GM19193 (cell line): ENCODE data around the gene IL25.

Source experiments
- POLR2A ChIP-seq: IDR thresholded peaks from 4 replicates; pipeline ENCODE4 v1.6.1; 2011; ENCODE audit not compliant: insufficient read depth, insufficient read length; ENCODE audit errors: extremely low read depth

Gene IL25

GRCh38 chr14:23392613-23393012, 20.0 kb downstream of the IL25 start:
- no peak for TF ChIP-seq POLR2A

DNA sequence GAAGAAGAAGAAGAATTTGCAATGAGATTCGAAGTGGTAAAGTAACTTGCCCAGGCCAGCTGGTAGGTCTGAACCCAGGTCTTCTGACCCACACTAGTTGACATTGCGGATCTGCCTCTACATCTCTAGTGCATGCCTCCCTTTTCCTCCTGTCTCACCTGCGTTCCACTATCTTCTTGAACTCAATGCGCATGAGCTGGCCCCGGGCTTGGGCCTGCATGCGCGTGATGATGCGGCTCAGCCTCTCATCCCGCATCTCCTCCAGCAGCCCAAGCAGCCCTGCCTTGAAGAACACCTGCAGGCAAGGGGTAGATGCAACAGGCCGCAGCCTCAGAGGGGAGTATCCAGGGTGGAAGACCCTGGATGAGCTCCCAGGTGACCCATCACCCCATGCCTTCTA, 23.5 kb downstream of the IL25 start:
- TF ChIP-seq POLR2A = no peak

- no peak for TF ChIP-seq POLR2A
Observed at GRCh38 chr14:23396781-23397407, 24.3 kb downstream of the IL25 start.

DNA sequence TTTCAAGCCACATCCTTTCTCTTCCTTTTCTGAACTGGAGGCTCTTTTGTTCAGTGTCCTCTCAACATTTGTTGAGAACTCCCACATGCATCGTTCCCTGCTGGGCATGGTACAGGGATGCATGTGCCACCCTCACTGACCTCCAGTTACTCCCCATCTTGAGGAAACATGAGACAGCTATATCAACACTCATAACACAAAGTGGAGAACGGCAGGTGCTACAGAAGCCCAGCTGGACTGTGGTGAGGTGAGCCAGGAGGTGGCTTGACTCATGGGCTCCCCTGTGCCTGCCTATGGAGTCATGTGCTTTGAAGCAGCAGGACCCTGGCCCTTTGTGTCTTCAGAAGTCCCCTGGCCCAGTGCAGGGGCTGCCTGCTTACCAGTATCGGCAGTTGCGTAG, 25.7 kb downstream of the IL25 start:
- no peak for TF ChIP-seq POLR2A

DNA sequence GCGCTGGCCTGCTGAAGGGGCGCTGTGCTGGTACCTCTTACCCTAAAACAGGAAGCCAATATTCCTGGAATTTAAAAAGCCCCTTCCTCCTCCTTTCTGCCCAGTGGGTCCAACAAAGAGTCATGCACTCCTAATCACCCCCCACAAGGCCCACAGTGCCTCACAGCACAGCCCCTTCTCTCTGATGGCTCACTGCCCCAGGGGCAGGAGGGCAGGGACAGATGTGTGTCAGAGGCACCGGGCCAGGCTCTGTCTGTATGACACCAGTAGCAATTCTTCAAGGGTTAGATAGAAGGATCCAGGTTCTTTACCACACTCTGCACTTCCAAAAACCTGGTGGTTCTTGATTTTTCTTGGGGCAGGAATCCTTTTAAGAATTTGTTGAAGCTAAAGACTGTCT, 26.5 kb downstream of the IL25 start:
- TF ChIP-seq POLR2A = no peak

DNA sequence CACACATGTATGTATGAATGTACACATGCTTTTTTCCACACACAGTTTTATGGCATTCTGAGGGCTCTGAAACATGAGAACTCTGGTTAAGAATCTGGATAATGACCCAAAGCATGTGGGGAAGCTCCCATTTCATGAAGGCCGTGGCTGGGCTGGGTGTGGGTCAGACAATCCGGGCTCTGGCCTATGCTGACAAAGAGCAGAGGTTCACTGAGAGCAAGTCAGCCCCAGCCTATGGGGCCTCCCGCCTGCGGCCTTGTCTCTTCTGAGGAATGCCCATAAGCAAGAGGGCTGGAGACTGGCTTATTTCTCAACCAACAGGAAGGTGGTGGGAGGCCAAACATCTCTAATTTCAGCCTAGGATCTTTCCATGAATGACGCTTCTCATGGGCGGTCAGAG, 27.0 kb downstream of the IL25 start:
- no peak for TF ChIP-seq POLR2A

DNA sequence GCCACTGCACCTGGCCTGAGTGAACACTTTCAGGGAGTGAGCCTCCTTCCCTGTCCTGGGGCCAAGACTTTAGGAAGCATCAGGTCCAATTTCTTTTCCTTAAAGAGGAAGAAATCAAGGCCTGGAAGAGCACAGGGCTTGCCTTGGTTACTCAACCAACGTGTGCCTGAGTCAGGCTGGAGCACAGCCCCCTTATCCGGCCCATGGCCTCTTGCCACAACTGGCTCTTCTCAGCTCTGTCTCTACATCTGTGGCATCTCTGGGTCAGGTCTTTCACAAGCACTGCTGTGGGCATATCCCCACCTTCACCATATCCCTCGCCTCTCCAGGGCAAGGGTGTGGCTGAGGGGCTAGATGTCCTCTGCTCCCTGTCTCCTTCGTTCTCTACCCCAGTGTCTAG, 28.7 kb downstream of the IL25 start:
- no peak for TF ChIP-seq POLR2A

GRCh38 chr14:23402296-23403138, 29.9 kb downstream of the IL25 start:
- TF ChIP-seq POLR2A = no peak

GRCh38 chr14:23403139-23403438, 30.5 kb downstream of the IL25 start:
- TF ChIP-seq POLR2A = no peak

- TF ChIP-seq POLR2A = no peak
Observed at GRCh38 chr14:23403908-23404307, 31.3 kb downstream of the IL25 start.

DNA sequence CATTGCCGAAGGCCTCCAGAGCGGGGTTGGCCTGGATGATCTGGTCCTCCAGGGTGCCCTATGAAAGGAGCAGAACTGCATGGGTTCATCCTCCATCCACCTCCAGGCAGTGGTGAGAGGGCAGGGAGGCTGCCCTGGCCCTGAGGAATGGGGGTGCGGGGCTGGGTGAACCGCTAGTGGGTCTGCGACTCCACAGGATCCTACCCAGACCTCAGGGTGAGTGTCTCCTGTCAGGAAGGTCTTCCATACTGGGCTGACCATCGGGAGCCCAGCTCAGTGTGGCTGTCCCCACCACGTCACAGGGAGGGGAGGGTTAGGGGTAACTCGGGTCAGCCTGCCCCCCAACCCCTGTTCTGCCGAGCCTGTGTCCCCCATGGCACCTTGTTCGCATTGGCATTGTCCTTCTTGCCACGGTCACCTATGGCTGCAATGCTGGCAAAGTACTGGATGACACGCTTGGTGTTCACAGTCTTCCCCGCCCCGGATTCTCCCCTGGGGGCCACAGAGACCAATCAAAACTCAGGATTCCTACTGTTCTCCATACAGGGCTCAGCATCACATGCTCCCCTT, 31.8 kb downstream of the IL25 start:
- no peak for TF ChIP-seq POLR2A

GRCh38 chr14:23405096-23405495, 32.5 kb downstream of the IL25 start:
- no peak for TF ChIP-seq POLR2A

GRCh38 chr14:23405516-23406025, 33.0 kb downstream of the IL25 start:
- TF ChIP-seq POLR2A = no peak

GRCh38 chr14:23406244-23406643, 33.6 kb downstream of the IL25 start:
- TF ChIP-seq POLR2A = no peak

DNA sequence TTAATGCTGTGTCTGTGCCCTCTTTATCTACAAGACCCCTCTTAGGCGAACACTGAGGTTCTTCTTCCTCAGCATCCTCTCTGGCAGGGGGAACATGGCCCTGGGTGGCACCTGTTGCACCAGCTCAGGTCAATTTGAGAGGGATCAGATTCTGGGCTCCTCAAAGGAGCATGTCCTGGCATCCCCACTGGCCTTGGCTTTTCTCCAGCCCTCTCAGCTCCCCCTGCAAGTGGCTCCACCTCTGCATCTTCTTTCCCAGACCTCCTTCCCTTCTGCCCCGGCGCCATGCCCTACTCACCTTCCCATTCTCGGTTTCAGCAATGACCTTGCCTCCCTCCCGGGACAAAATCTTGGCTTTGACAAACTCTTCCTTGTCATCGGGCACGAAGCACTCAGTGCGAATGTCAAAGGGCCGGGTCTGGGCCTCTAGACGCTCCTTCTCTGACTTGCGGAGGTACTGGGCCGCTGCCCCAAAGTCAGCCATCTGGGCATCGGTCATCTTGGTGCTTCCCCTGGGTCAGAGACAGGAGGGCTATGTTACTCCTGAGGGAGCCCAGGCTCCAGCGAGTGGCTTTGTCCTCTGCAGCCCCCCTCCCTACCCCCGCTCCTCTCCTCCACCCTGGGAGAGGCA, 34.2 kb downstream of the IL25 start:
- no peak for TF ChIP-seq POLR2A
